ENCODE measurements around the gene ZNF746.

- no peak for TF ChIP-seq CTCF (conservative IDR thresholded peaks at IDR 0.05)
- no peak for TF ChIP-seq ZFX (IDR thresholded peaks at IDR 0.05)
These were observed 2.8 kb downstream of the ZNF746 start for GRCh38 chr7:149494738-149495368.
